H1 (cell line): Measurements from ENCODE around the gene ACTN3. TPM values are rescaled to one million over a fixed set of nuclear protein-coding genes. Genes with fewer than 3 reads are reported as not detected.

Source experiments
- CTCF ChIA-PET: fragments of 300-600 bp; sonication (Branson Sonifier 250); formaldehyde crosslinking; loops from one replicate; lab custom pipeline; 2021; ENCODE audit not compliant: partially characterized antibody; lab: Charles Lee
- POLR2A ChIA-PET: fragments of 300-600 bp; sonication (Branson Sonifier 250); formaldehyde crosslinking; loops from one replicate; lab custom pipeline; 2021; ENCODE audit warnings: inconsistent platforms; ENCODE audit not compliant: partially characterized antibody; lab: Charles Lee
- DNase-seq, 2 experiments: peaks; one replicate each; pipeline versions ENCODE4 v3.0.0 to v3.0.0-alpha.2; 2010 to 2022; ENCODE audit warnings: low spot score in 2 of 2, low read depth in 1 of 2, mixed read lengths in 1 of 2
- FAIRE-seq: peaks from 2 replicates; lab custom pipeline; 2011; peaks lifted over from hg19 to GRCh38; lab: Jason Lieb, UNC
- H2AFZ ChIP-seq: 2 replicates; pipeline ENCODE4 v1.8.1; 2012; ENCODE audit warnings: low read length, inconsistent platforms
- H2AK5ac ChIP-seq: 2 replicates; pipeline ENCODE4 v1.6.1; 2013; ENCODE audit warnings: low read depth, low read length
- H2BK120ac ChIP-seq: replicated peaks from 2 replicates; pipeline ENCODE3; 2013; ENCODE audit warnings: low read depth, low read length, inconsistent platforms
- H2BK12ac ChIP-seq: 2 replicates; pipeline ENCODE4 v1.6.1; 2013; ENCODE audit warnings: low read depth, low read length
- H2BK15ac ChIP-seq: 2 replicates; pipeline ENCODE4 v1.6.1; 2013; ENCODE audit warnings: low read length
- H2BK20ac ChIP-seq: 2 replicates; pipeline ENCODE4 v1.6.1; 2013; ENCODE audit warnings: low read length
- H2BK5ac ChIP-seq: 2 replicates; pipeline ENCODE4 v1.6.1; 2013; ENCODE audit warnings: low read depth, low read length
- H3K14ac ChIP-seq: 2 replicates; pipeline ENCODE4 v1.6.1; 2013; ENCODE audit warnings: inconsistent platforms; ENCODE audit not compliant: insufficient read length
- H3K18ac ChIP-seq: 2 replicates; pipeline ENCODE4 v1.6.1; 2013; ENCODE audit warnings: low read length; ENCODE audit errors: extremely low read depth
- H3K23ac ChIP-seq: 2 replicates; pipeline ENCODE4 v1.6.1; 2013; ENCODE audit warnings: inconsistent platforms; ENCODE audit not compliant: insufficient read length
- H3K23me2 ChIP-seq: 2 replicates; pipeline ENCODE4 v1.6.1; 2013; ENCODE audit warnings: low read depth, low read length
- H3K27ac ChIP-seq: 2 replicates; pipeline ENCODE4 v1.6.1; 2011; ENCODE audit warnings: low read depth, low read length, inconsistent platforms
- H3K27me3 ChIP-seq, 4 experiments: replicated peaks in 1 of 4; 1 replicate in 1 of 4; 2 replicates in 3 of 4; pipeline versions ENCODE4 v1.6.1 to v1.8.1; 2011 to 2013; ENCODE audit warnings: low read length in 3 of 4, mild to moderate bottlenecking in 3 of 4, inconsistent platforms in 2 of 4, mixed read lengths in 2 of 4, moderate library complexity in 1 of 4; ENCODE audit not compliant: control insufficient read depth in 3 of 4, insufficient read depth in 3 of 4; ENCODE audit errors: extremely low read depth in 1 of 4
- H3K36me3 ChIP-seq, 4 experiments: 2 replicates each; pipeline versions ENCODE4 v1.6.1 to v1.8.1; 2011 to 2013; ENCODE audit warnings: mild to moderate bottlenecking in 4 of 4, low read length in 3 of 4, moderate library complexity in 2 of 4, control low read depth in 1 of 4, inconsistent platforms in 1 of 4; ENCODE audit not compliant: insufficient read depth in 4 of 4, control insufficient read depth in 2 of 4
- H3K4ac ChIP-seq: replicated peaks from 2 replicates; pipeline ENCODE3; 2013; ENCODE audit warnings: low read length, low read depth, mixed read lengths, inconsistent platforms; ENCODE audit not compliant: insufficient read length
- H3K4me1 ChIP-seq, 4 experiments: replicated peaks in 1 of 4; 1 replicate in 1 of 4; 2 replicates in 3 of 4; pipeline versions ENCODE4 v1.6.1 to v1.8.1; 2011 to 2013; ENCODE audit warnings: low read length in 3 of 4, inconsistent platforms in 2 of 4, mixed read lengths in 1 of 4; ENCODE audit not compliant: insufficient read depth in 4 of 4, control insufficient read depth in 3 of 4
- H3K4me2 ChIP-seq, 2 experiments: 2 replicates each; pipeline versions ENCODE4 v1.6.1 to v1.8.1; 2011 to 2013; ENCODE audit warnings: low read depth in 2 of 2, low read length in 2 of 2, control low read depth in 1 of 2, inconsistent platforms in 1 of 2, mild to moderate bottlenecking in 1 of 2; ENCODE audit not compliant: insufficient read depth in 1 of 2
- H3K4me3 ChIP-seq, 4 experiments: fragments of 200-600, 300-600 bp in 1 of 4; sonication (generic), shearing (Covaris generic), sonication (Bioruptor Twin) in 1 of 4; 2 replicates each; pipeline versions ENCODE4 v1.5.1 to v1.8.1; 2011 to 2016; ENCODE audit warnings: low read length in 4 of 4, low read depth in 3 of 4, control low read depth in 2 of 4, inconsistent platforms in 2 of 4, mild to moderate bottlenecking in 2 of 4, mixed read lengths in 1 of 4, moderate library complexity in 1 of 4; ENCODE audit not compliant: insufficient read depth in 2 of 4; ENCODE audit errors: extremely low read depth in 1 of 4
- H3K56ac ChIP-seq: replicated peaks from 2 replicates; pipeline ENCODE3; 2013; ENCODE audit warnings: low read depth, mild to moderate bottlenecking, mixed read lengths, low read length, inconsistent platforms; ENCODE audit not compliant: insufficient read length
- H3K79me1 ChIP-seq: 2 replicates; pipeline ENCODE4 v1.6.1; 2013; ENCODE audit warnings: low read depth, low read length, control low read depth
- H3K79me2 ChIP-seq, 2 experiments: 2 replicates each; pipeline versions ENCODE4 v1.6.1 to v1.8.1; 2012 to 2013; ENCODE audit warnings: low read length in 2 of 2, mild to moderate bottlenecking in 2 of 2, inconsistent platforms in 1 of 2; ENCODE audit not compliant: insufficient read depth in 2 of 2, control insufficient read depth in 1 of 2
- H3K9ac ChIP-seq, 4 experiments: replicated peaks in 1 of 4; 1 replicate in 1 of 4; 2 replicates in 3 of 4; pipeline versions ENCODE4 v1.6.1 to v1.8.1; 2011 to 2013; ENCODE audit warnings: low read depth in 3 of 4, low read length in 3 of 4, control low read depth in 2 of 4, mild to moderate bottlenecking in 2 of 4, moderate library complexity in 2 of 4, inconsistent platforms in 1 of 4; ENCODE audit errors: extremely low read depth in 1 of 4
- H3K9me3 ChIP-seq, 2 experiments: 2 replicates each; pipeline versions ENCODE4 v1.6.1 to v1.8.1; 2012 to 2013; ENCODE audit warnings: mild to moderate bottlenecking in 2 of 2, moderate library complexity in 2 of 2, control low read depth in 1 of 2, inconsistent platforms in 1 of 2, low read depth in 1 of 2, low read length in 1 of 2, mixed read lengths in 1 of 2; ENCODE audit not compliant: insufficient read depth in 2 of 2
- H4K20me1 ChIP-seq, 2 experiments: replicated peaks in 1 of 2; 2 replicates each; pipeline versions ENCODE3 to v1.8.1; 2011 to 2013; ENCODE audit warnings: inconsistent platforms in 2 of 2, low read length in 2 of 2, mild to moderate bottlenecking in 1 of 2; ENCODE audit not compliant: insufficient read depth in 2 of 2, control insufficient read depth in 1 of 2
- H4K5ac ChIP-seq: 2 replicates; pipeline ENCODE4 v1.6.1; 2013; ENCODE audit warnings: low read length, low read depth, mixed read lengths, inconsistent platforms; ENCODE audit not compliant: insufficient read length
- H4K8ac ChIP-seq: 2 replicates; pipeline ENCODE4 v1.8.0; 2013; ENCODE audit warnings: mild to moderate bottlenecking, moderate library complexity, low read length, inconsistent platforms; ENCODE audit not compliant: insufficient read depth; ENCODE audit errors: extremely low read depth
- H4K91ac ChIP-seq: replicated peaks from 2 replicates; pipeline ENCODE3; 2013; ENCODE audit warnings: low read length, mixed read lengths, inconsistent platforms; ENCODE audit not compliant: insufficient read length
- BACH1 ChIP-seq: IDR thresholded peaks from 2 replicates; pipeline ENCODE4 v1.6.1; 2012; ENCODE audit warnings: low read length, improper control_type of control experiment
- BCL11A ChIP-seq, 2 experiments: IDR thresholded peaks; one replicate each; pipeline ENCODE4 v1.6.1; 2011; ENCODE audit warnings: low read depth in 2 of 2, low read length in 2 of 2, mild to moderate bottlenecking in 2 of 2
- CBX8 ChIP-seq: fragments of 300-800, 300-1000 bp; sonication (generic); IDR thresholded peaks from 2 replicates; pipeline ENCODE4 v1.7.1; 2016; ENCODE audit warnings: low read depth, low read length, borderline replicate concordance
- EP300 ChIP-seq, 2 experiments: IDR thresholded peaks; 1 replicate in 1 of 2; 2 replicates in 1 of 2; pipeline ENCODE4 v1.6.1; 2011 to 2012; ENCODE audit warnings: low read depth in 2 of 2, low read length in 2 of 2, mild to moderate bottlenecking in 2 of 2, borderline replicate concordance in 1 of 2, inconsistent platforms in 1 of 2, moderate library complexity in 1 of 2
- HDAC6 ChIP-seq: IDR thresholded peaks from one replicate; pipeline ENCODE4 v1.7.1; 2012; ENCODE audit warnings: low read depth, mild to moderate bottlenecking, inconsistent platforms, low read length, moderate library complexity
- MAFK ChIP-seq: IDR thresholded peaks from 2 replicates; pipeline ENCODE4 v1.6.1; 2012; ENCODE audit warnings: low read depth, mild to moderate bottlenecking, improper control_type of control experiment, low read length
- NRF1 ChIP-seq: IDR thresholded peaks from 2 replicates; pipeline ENCODE4 v1.6.1; 2011; ENCODE audit warnings: mild to moderate bottlenecking, low read depth, low read length, improper control_type of control experiment
- POLR2AphosphoS5 ChIP-seq: IDR thresholded peaks from 2 replicates; pipeline ENCODE4 v1.6.1; 2011; ENCODE audit warnings: low read depth, low read length
- SRF ChIP-seq: IDR thresholded peaks from 2 replicates; pipeline ENCODE4 v1.6.1; 2011; ENCODE audit warnings: mild to moderate bottlenecking, low read depth, low read length, moderate library complexity
- TAF1 ChIP-seq: IDR thresholded peaks from 2 replicates; pipeline ENCODE4 v1.6.1; 2011; ENCODE audit warnings: mild to moderate bottlenecking, low read depth, low read length
- WGBS, 2 experiments: shearing (Covaris generic) in 1 of 2; methylation state at CpG; one replicate each; pipeline versions ENCODE4 v1.1.6 to v1.1.7; 2013 to 2015; ENCODE audit warnings: low lambda C conversion rate in 2 of 2, mixed read lengths in 2 of 2, inconsistent platforms in 1 of 2, low coverage in 1 of 2, missing lambda C conversion rate in 1 of 2; ENCODE audit not compliant: insufficient replicate concordance in 2 of 2, insufficient coverage in 1 of 2, insufficient read length in 1 of 2; ENCODE audit errors: extremely low coverage in 1 of 2, missing lambda C conversion rate in 1 of 2; 5-methylcytosine and 5-hydroxymethylcytosine counted together
- polyA plus RNA-seq, 7 experiments: library from polyadenylated mRNA; depleted of rRNA in 3 of 7; stranded (reverse) in 5 of 7; unstranded in 2 of 7; fragments of >200 nt in 5 of 7; fragments of 200-250 nt in 2 of 7; gene quantifications; 1 replicate in 5 of 7; 2 replicates in 1 of 7; 4 replicates in 1 of 7; pipeline versions ENCODE4 v1.2.1 to v1.2.3, GENCODE V29; 2011 to 2013; ENCODE audit warnings: missing spikeins in 2 of 7, mixed read lengths in 2 of 7
- total RNA-seq: library from RNA; stranded (reverse); fragmentation: NEBNext Ultra II Directional; extraction: Animal tissue kit (Norgen Biotek cat#: 25700); gene quantifications from 2 replicates; pipeline ENCODE4 v1.2.1, GENCODE V29; 2021

The ACTN3 gene
- total and polyA plus RNA-seq, 2 of the 8 experiments (the other 6 are each of a cell fraction or from before 2014, with no cell fraction given), result 30.8 to 36.7 TPM

DNA sequence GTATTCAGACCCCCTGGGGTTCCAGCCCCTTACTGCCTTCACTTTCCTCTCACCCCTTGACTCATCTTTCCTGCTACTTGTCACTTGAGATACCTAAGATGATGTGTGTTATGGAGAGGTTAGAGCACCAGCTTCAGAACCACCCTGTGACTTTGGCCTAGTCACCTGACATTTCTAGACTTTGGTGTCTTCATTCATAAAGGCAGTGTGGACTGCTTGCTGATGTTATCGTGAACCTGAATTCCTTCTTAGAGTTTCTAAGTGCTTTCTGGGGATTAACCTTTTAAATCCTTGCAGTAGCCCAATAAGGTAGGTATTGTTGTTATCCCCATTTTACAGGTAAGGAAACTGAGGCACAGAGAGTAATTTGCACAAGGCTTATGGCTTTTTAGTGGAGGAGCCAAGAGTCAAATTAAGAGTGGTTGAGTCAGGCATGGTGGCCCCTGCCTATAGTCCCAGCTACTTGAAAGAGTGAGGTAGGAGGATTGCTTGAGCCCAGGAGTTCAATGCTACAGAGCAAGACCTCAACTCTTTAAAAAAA lies 41.4 kb upstream of the ACTN3 start:
- CTCF ChIA-PET, result interaction anchor here (1.2 to 2.0 kb wide), 5 partner anchors 10 to 173 kb away, joined by 3 to 6 read pairs (median 4); partner anchors contain the start of genes CCDC87 and CCS
- no peak for FAIRE-seq
- no peak for TF ChIP-seq NRF1
- no peak for TF ChIP-seq MAFK
- TF ChIP-seq EP300 (IDR thresholded peaks at IDR 0.05; ENCODE audit: borderline replicate concordance in 1 of 2, low read depth in 2 of 2, low read length in 2 of 2), result no peak
- TF ChIP-seq HDAC6, result no peak
- no peak for TF ChIP-seq BCL11A (IDR thresholded peaks at IDR 0.05; ENCODE audit: low read depth in 2 of 2, low read length in 2 of 2)
- no peak for TF ChIP-seq POLR2AphosphoS5
- no peak for TF ChIP-seq TAF1
- no peak for TF ChIP-seq CBX8
- no peak for TF ChIP-seq SRF
- TF ChIP-seq BACH1, result no peak

More for the DNA sequence above, 41.4 kb upstream of the ACTN3 start:
- no peak overlapping the region for H3K56ac ChIP-seq
- no peaks in the 10 kb centered on the region for H4K20me1 ChIP-seq
- peaks cover 0 to 9% (median 1%) of the 10 kb centered on the region in 4 experiments; a peak in 1 of 8 replicates for H3K36me3 ChIP-seq
- no peak overlapping the region for H3K23ac ChIP-seq
- no peak overlapping the region for H3K4me3 ChIP-seq
- no peak overlapping the region for H4K91ac ChIP-seq
- POLR2A ChIA-PET, result no interaction called here
- no peak overlapping the region for H2BK5ac ChIP-seq
- no peak overlapping the region for H2BK20ac ChIP-seq
- 100% methylated on average over 1 of the region's 1 CpG; no CpG with 5 or more reads in 1 of the 2 experiments for WGBS, 2 experiments
- no peak overlapping the region for H3K18ac ChIP-seq
- no peak overlapping the region for H4K8ac ChIP-seq
- H3K27ac ChIP-seq, result no peak overlapping the region
- no peak overlapping the region for H2BK120ac ChIP-seq
- no peak overlapping the region for H2AFZ ChIP-seq
- no peak overlapping the region for H2BK12ac ChIP-seq
- no peaks in the 10 kb centered on the region for H3K9me3 ChIP-seq
- no peak overlapping the region for H3K14ac ChIP-seq
- H4K5ac ChIP-seq, result no peak overlapping the region
- H3K79me2 ChIP-seq, result no peaks in the 10 kb centered on the region
- no peak for DNase-seq
- H3K23me2 ChIP-seq, result no peaks in the 10 kb centered on the region
- H3K9ac ChIP-seq, result no peak overlapping the region
- no peaks in the 10 kb centered on the region for H3K4me1 ChIP-seq
- no peak overlapping the region for H2BK15ac ChIP-seq
- no peak overlapping the region for H3K4me2 ChIP-seq
- H2AK5ac ChIP-seq, result no peak overlapping the region
- no peaks in the 10 kb centered on the region for H3K27me3 ChIP-seq
- no peak overlapping the region for H3K4ac ChIP-seq
- H3K79me1 ChIP-seq, result no peaks in the 10 kb centered on the region
